Measurements from ENCODE around the gene FNDC3B.

The FNDC3B gene

GRCh38 chr3:172291650-172292049, 252.3 kb downstream of the FNDC3B start:
- no peak overlapping the region for H3K27ac ChIP-seq (ENCODE audit: low read depth, low read length)

GRCh38 chr3:172292422-172292821, 253.0 kb downstream of the FNDC3B start:
- Histone ChIP-seq H3K36me3 (ENCODE audit: control insufficient read depth in 5 of 5, insufficient read depth in 5 of 5, low read length in 5 of 5) (peaks cover 31 to 44% (median 35%) of the 10 kb centered on the region in 5 donors), H3K9me3 (ENCODE audit: control insufficient read depth in 5 of 5, low read length in 5 of 5) (peaks cover 0 to 4% (median 0%) of the 10 kb centered on the region in 5 donors), H3K4me3 (ENCODE audit: low read depth in 1 of 5, low read length in 5 of 5) (no peak overlapping the region), H3K27ac (ENCODE audit: low read depth, low read length) (no peak overlapping the region), H3K27me3 (ENCODE audit: control insufficient read depth in 5 of 5, insufficient read depth in 4 of 5, low read length in 5 of 5) (no peaks in the 10 kb centered on the region), H3K9ac (ENCODE audit: low read length in 5 of 5) (no peak overlapping the region), H3K4me1 (ENCODE audit: control insufficient read depth in 5 of 5, insufficient read depth in 5 of 5, low read length in 5 of 5) (peaks cover 3 to 27% (median 13%) of the 10 kb centered on the region in 5 donors)

More at GRCh38 chr3:172291650-172292049, 252.3 kb downstream of the FNDC3B start:
- Histone ChIP-seq H3K4me1 (ENCODE audit: control insufficient read depth in 5 of 5, insufficient read depth in 5 of 5, low read length in 5 of 5) (peaks cover 3 to 27% (median 16%) of the 10 kb centered on the region in 5 donors), H3K9ac (ENCODE audit: low read length in 5 of 5) (no peak overlapping the region), H3K9me3 (ENCODE audit: control insufficient read depth in 5 of 5, low read length in 5 of 5) (peaks cover 0 to 4% (median 0%) of the 10 kb centered on the region in 5 donors), H3K27me3 (ENCODE audit: control insufficient read depth in 5 of 5, insufficient read depth in 4 of 5, low read length in 5 of 5) (no peaks in the 10 kb centered on the region), H3K36me3 (ENCODE audit: control insufficient read depth in 5 of 5, insufficient read depth in 5 of 5, low read length in 5 of 5) (peaks cover 31 to 47% (median 41%) of the 10 kb centered on the region in 5 donors), H3K4me3 (ENCODE audit: low read depth in 1 of 5, low read length in 5 of 5) (no peak overlapping the region)

GRCh38 chr3:172293093-172293492, 253.7 kb downstream of the FNDC3B start:
- Histone ChIP-seq H3K36me3 (ENCODE audit: control insufficient read depth in 5 of 5, insufficient read depth in 5 of 5, low read length in 5 of 5) (peaks cover 29 to 38% (median 31%) of the 10 kb centered on the region in 5 donors), H3K27ac (ENCODE audit: low read depth, low read length) (no peak overlapping the region), H3K4me1 (ENCODE audit: control insufficient read depth in 5 of 5, insufficient read depth in 5 of 5, low read length in 5 of 5) (peaks cover 3 to 27% (median 10%) of the 10 kb centered on the region in 5 donors), H3K27me3 (ENCODE audit: control insufficient read depth in 5 of 5, insufficient read depth in 4 of 5, low read length in 5 of 5) (no peaks in the 10 kb centered on the region), H3K9ac (ENCODE audit: low read length in 5 of 5) (no peak overlapping the region), H3K9me3 (ENCODE audit: control insufficient read depth in 5 of 5, low read length in 5 of 5) (peaks cover 0 to 4% (median 0%) of the 10 kb centered on the region in 5 donors), H3K4me3 (ENCODE audit: low read depth in 1 of 5, low read length in 5 of 5) (no peak overlapping the region)

- H3K4me3 ChIP-seq (ENCODE audit: low read depth in 1 of 5, low read length in 5 of 5): no peak overlapping the region
- H3K27ac ChIP-seq (ENCODE audit: low read depth, low read length): no peak overlapping the region
- H3K4me1 ChIP-seq (ENCODE audit: control insufficient read depth in 5 of 5, insufficient read depth in 5 of 5, low read length in 5 of 5): peaks cover 3 to 23% (median 10%) of the 10 kb centered on the region in 5 donors
- H3K9me3 ChIP-seq (ENCODE audit: control insufficient read depth in 5 of 5, low read length in 5 of 5): peaks cover 0 to 4% (median 0%) of the 10 kb centered on the region in 5 donors
- H3K9ac ChIP-seq (ENCODE audit: low read length in 5 of 5): no peak overlapping the region
- peaks cover 24 to 39% (median 33%) of the 10 kb centered on the region in 5 donors for H3K36me3 ChIP-seq (ENCODE audit: control insufficient read depth in 5 of 5, insufficient read depth in 5 of 5, low read length in 5 of 5)
- no peaks in the 10 kb centered on the region for H3K27me3 ChIP-seq (ENCODE audit: control insufficient read depth in 5 of 5, insufficient read depth in 4 of 5, low read length in 5 of 5)
Observed at GRCh38 chr3:172294223-172294806, 254.9 kb downstream of the FNDC3B start.

GRCh38 chr3:172296248-172296974, 257.0 kb downstream of the FNDC3B start:
- H3K9me3 ChIP-seq (ENCODE audit: control insufficient read depth in 5 of 5, low read length in 5 of 5): peaks cover 0 to 4% (median 0%) of the 10 kb centered on the region in 5 donors
- H3K27me3 ChIP-seq (ENCODE audit: control insufficient read depth in 5 of 5, insufficient read depth in 4 of 5, low read length in 5 of 5): no peaks in the 10 kb centered on the region
- H3K4me1 ChIP-seq (ENCODE audit: control insufficient read depth in 5 of 5, insufficient read depth in 5 of 5, low read length in 5 of 5): peaks cover 3 to 13% (median 10%) of the 10 kb centered on the region in 5 donors
- H3K9ac ChIP-seq (ENCODE audit: low read length in 5 of 5): no peak overlapping the region
- peak overlapping the region; percentile 11 for H3K27ac ChIP-seq (ENCODE audit: low read depth, low read length)
- H3K36me3 ChIP-seq (ENCODE audit: control insufficient read depth in 5 of 5, insufficient read depth in 5 of 5, low read length in 5 of 5): peaks cover 27 to 49% (median 34%) of the 10 kb centered on the region in 5 donors
- no peak overlapping the region for H3K4me3 ChIP-seq (ENCODE audit: low read depth in 1 of 5, low read length in 5 of 5)

GRCh38 chr3:172296975-172297332, 257.6 kb downstream of the FNDC3B start:
- Histone ChIP-seq H3K4me1 (ENCODE audit: control insufficient read depth in 5 of 5, insufficient read depth in 5 of 5, low read length in 5 of 5) (peaks cover 3 to 13% (median 10%) of the 10 kb centered on the region in 5 donors), H3K4me3 (ENCODE audit: low read depth in 1 of 5, low read length in 5 of 5) (no peak overlapping the region), H3K27ac (ENCODE audit: low read depth, low read length) (no peak overlapping the region), H3K27me3 (ENCODE audit: control insufficient read depth in 5 of 5, insufficient read depth in 4 of 5, low read length in 5 of 5) (no peaks in the 10 kb centered on the region), H3K9me3 (ENCODE audit: control insufficient read depth in 5 of 5, low read length in 5 of 5) (peaks cover 0 to 4% (median 0%) of the 10 kb centered on the region in 5 donors), H3K9ac (ENCODE audit: low read length in 5 of 5) (no peak overlapping the region), H3K36me3 (ENCODE audit: control insufficient read depth in 5 of 5, insufficient read depth in 5 of 5, low read length in 5 of 5) (peaks cover 27 to 51% (median 32%) of the 10 kb centered on the region in 5 donors)

- no peak overlapping the region for H3K4me3 ChIP-seq (ENCODE audit: low read depth in 1 of 5, low read length in 5 of 5)
- peak overlapping the region; percentile 6 for H3K27ac ChIP-seq (ENCODE audit: low read depth, low read length)
- peaks cover 22 to 46% (median 29%) of the 10 kb centered on the region in 5 donors for H3K36me3 ChIP-seq (ENCODE audit: control insufficient read depth in 5 of 5, insufficient read depth in 5 of 5, low read length in 5 of 5)
Observed at GRCh38 chr3:172298247-172298646, 258.9 kb downstream of the FNDC3B start.

GRCh38 chr3:172300187-172300586, 260.8 kb downstream of the FNDC3B start:
- Histone ChIP-seq H3K27ac (ENCODE audit: low read depth, low read length) (no peak overlapping the region), H3K36me3 (ENCODE audit: control insufficient read depth in 5 of 5, insufficient read depth in 5 of 5, low read length in 5 of 5) (peaks cover 22 to 45% (median 34%) of the 10 kb centered on the region in 5 donors), H3K27me3 (ENCODE audit: control insufficient read depth in 5 of 5, insufficient read depth in 4 of 5, low read length in 5 of 5) (no peaks in the 10 kb centered on the region), H3K4me1 (ENCODE audit: control insufficient read depth in 5 of 5, insufficient read depth in 5 of 5, low read length in 5 of 5) (peaks cover 3 to 21% (median 15%) of the 10 kb centered on the region in 5 donors), H3K9ac (ENCODE audit: low read length in 5 of 5) (no peak overlapping the region), H3K4me3 (ENCODE audit: low read depth in 1 of 5, low read length in 5 of 5) (no peak overlapping the region), H3K9me3 (ENCODE audit: control insufficient read depth in 5 of 5, low read length in 5 of 5) (no peaks in the 10 kb centered on the region)

More at GRCh38 chr3:172298247-172298646, 258.9 kb downstream of the FNDC3B start:
- Histone ChIP-seq H3K9me3 (ENCODE audit: control insufficient read depth in 5 of 5, low read length in 5 of 5) (peaks cover 0 to 4% (median 0%) of the 10 kb centered on the region in 5 donors), H3K27me3 (ENCODE audit: control insufficient read depth in 5 of 5, insufficient read depth in 4 of 5, low read length in 5 of 5) (no peaks in the 10 kb centered on the region), H3K9ac (ENCODE audit: low read length in 5 of 5) (no peak overlapping the region), H3K4me1 (ENCODE audit: control insufficient read depth in 5 of 5, insufficient read depth in 5 of 5, low read length in 5 of 5) (peaks cover 3 to 19% (median 14%) of the 10 kb centered on the region in 5 donors)

- H3K4me1 ChIP-seq (ENCODE audit: control insufficient read depth in 5 of 5, insufficient read depth in 5 of 5, low read length in 5 of 5): peaks cover 3 to 19% (median 15%) of the 10 kb centered on the region in 5 donors
- peaks cover 22 to 48% (median 37%) of the 10 kb centered on the region in 5 donors for H3K36me3 ChIP-seq (ENCODE audit: control insufficient read depth in 5 of 5, insufficient read depth in 5 of 5, low read length in 5 of 5)
- no peaks in the 10 kb centered on the region for H3K27me3 ChIP-seq (ENCODE audit: control insufficient read depth in 5 of 5, insufficient read depth in 4 of 5, low read length in 5 of 5)
- no peaks in the 10 kb centered on the region for H3K9me3 ChIP-seq (ENCODE audit: control insufficient read depth in 5 of 5, low read length in 5 of 5)
- H3K27ac ChIP-seq (ENCODE audit: low read depth, low read length): no peak overlapping the region
- no peak overlapping the region for H3K4me3 ChIP-seq (ENCODE audit: low read depth in 1 of 5, low read length in 5 of 5)
- H3K9ac ChIP-seq (ENCODE audit: low read length in 5 of 5): no peak overlapping the region
Observed at GRCh38 chr3:172300862-172301261, 261.5 kb downstream of the FNDC3B start.

GRCh38 chr3:172302203-172302602, 262.8 kb downstream of the FNDC3B start:
- peaks cover 0 to 11% (median 6%) of the 10 kb centered on the region in 5 donors for H3K4me1 ChIP-seq (ENCODE audit: control insufficient read depth in 5 of 5, insufficient read depth in 5 of 5, low read length in 5 of 5)
- H3K9me3 ChIP-seq (ENCODE audit: control insufficient read depth in 5 of 5, low read length in 5 of 5): no peaks in the 10 kb centered on the region
- no peak overlapping the region for H3K4me3 ChIP-seq (ENCODE audit: low read depth in 1 of 5, low read length in 5 of 5)
- no peak overlapping the region for H3K9ac ChIP-seq (ENCODE audit: low read length in 5 of 5)
- no peaks in the 10 kb centered on the region for H3K27me3 ChIP-seq (ENCODE audit: control insufficient read depth in 5 of 5, insufficient read depth in 4 of 5, low read length in 5 of 5)
- peak overlapping the region; percentile 31 for H3K27ac ChIP-seq (ENCODE audit: low read depth, low read length)
- peaks cover 22 to 43% (median 32%) of the 10 kb centered on the region in 5 donors for H3K36me3 ChIP-seq (ENCODE audit: control insufficient read depth in 5 of 5, insufficient read depth in 5 of 5, low read length in 5 of 5)
